Mesothelial cell of epicardium (in vitro differentiated cells): ENCODE measurements around the gene MACROD2. TPM values are rescaled to one million over a fixed set of nuclear protein-coding genes. Genes with fewer than 3 reads are reported as not detected.

ENCODE experiments used
- DNase-seq, 2 experiments: peaks; one replicate each; pipeline ENCODE4 v3.0.0; 2021; ENCODE audit warnings: low spot score in 2 of 2; ENCODE audit not compliant: unreplicated experiment in 2 of 2
- H3K27ac Mint-ChIP-seq: 2 replicates; pipeline ENCODE4 v1.8.0; 2021; ENCODE audit warnings: mixed read lengths
- H3K27me3 Mint-ChIP-seq: 2 replicates; pipeline ENCODE4 v1.8.0; 2021; ENCODE audit warnings: low read depth, mixed read lengths
- H3K36me3 Mint-ChIP-seq: 2 replicates; pipeline ENCODE4 v1.8.0; 2021; ENCODE audit warnings: mixed read lengths
- H3K4me1 Mint-ChIP-seq: 2 replicates; pipeline ENCODE4 v1.8.0; 2021; ENCODE audit warnings: mixed read lengths
- H3K4me3 Mint-ChIP-seq: 2 replicates; pipeline ENCODE4 v1.8.0; 2021; ENCODE audit warnings: mild to moderate bottlenecking, moderate library complexity, mixed read lengths
- H3K9me3 Mint-ChIP-seq: 2 replicates; pipeline ENCODE4 v1.8.0; 2021; ENCODE audit warnings: mixed read lengths
- total RNA-seq: library from RNA; stranded (reverse); gene quantifications from 3 replicates; pipeline ENCODE4 v1.2.1, GENCODE V29; 2021
- TF ChIP-seq, protein P1 (sequence below): fragments of 200-600 bp; sonication (generic); IDR thresholded peaks from one replicate; pipeline ENCODE4 v1.5.0; 2021; ENCODE audit warnings: antibody characterized with exemption; ENCODE audit not compliant: unreplicated experiment

MACROD2 gene
- total RNA-seq, 1 donor from 2014 or later: 10.0 TPM

DNA sequence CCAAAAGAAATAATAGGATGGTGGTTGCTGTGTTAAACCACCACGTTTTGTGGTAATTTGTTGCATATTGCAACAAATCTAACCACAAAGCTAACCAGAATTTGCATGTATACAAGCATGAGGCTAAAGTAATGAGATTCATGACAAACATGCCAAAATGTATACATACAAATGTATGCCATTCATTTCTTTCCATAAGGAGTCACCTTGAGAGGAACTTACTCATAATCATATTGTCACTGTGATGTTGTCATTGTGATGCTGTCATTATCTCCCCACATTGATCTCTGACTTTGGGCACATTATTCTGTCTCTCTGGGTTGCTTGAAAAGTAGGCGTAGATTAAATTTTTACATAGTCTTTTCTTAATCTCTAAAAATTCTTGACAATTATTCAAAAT, 1228.9 kb downstream of the MACROD2 start:
- H3K9me3 Mint-ChIP-seq: peaks cover 3% of the 10 kb centered on the region
- no peak overlapping the region for H3K27ac Mint-ChIP-seq
- H3K27me3 Mint-ChIP-seq: no peaks in the 10 kb centered on the region
- no peak for DNase-seq
- H3K36me3 Mint-ChIP-seq: no peaks in the 10 kb centered on the region
- H3K4me1 Mint-ChIP-seq: peaks cover 42% of the 10 kb centered on the region
- no peak overlapping the region for H3K4me3 Mint-ChIP-seq
- TF ChIP-seq, protein P1, sequence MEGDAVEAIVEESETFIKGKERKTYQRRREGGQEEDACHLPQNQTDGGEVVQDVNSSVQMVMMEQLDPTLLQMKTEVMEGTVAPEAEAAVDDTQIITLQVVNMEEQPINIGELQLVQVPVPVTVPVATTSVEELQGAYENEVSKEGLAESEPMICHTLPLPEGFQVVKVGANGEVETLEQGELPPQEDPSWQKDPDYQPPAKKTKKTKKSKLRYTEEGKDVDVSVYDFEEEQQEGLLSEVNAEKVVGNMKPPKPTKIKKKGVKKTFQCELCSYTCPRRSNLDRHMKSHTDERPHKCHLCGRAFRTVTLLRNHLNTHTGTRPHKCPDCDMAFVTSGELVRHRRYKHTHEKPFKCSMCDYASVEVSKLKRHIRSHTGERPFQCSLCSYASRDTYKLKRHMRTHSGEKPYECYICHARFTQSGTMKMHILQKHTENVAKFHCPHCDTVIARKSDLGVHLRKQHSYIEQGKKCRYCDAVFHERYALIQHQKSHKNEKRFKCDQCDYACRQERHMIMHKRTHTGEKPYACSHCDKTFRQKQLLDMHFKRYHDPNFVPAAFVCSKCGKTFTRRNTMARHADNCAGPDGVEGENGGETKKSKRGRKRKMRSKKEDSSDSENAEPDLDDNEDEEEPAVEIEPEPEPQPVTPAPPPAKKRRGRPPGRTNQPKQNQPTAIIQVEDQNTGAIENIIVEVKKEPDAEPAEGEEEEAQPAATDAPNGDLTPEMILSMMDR: no peak

DNA sequence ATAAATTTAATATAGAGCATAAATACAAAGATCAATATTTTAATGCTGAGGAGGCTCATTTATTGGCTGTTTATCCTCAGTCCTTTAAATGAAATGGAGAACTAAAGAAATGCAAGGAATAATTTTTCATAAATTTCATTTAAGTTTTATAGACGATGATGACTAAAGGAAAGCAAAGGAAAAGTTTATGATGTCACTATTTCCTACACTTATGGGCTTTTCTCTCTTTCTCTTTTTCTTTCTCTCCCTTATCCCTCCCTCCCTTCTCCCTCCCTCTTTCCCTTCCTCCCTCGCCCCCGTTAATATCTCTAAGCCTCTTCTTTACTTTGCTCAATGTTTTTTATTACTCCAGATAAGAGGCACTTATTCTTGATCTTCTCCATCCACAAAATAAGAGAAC, 1231.8 kb downstream of the MACROD2 start:
- H3K4me1 Mint-ChIP-seq: peaks cover 19% of the 10 kb centered on the region
- H3K36me3 Mint-ChIP-seq: peaks cover 7% of the 10 kb centered on the region
- no peaks in the 10 kb centered on the region for H3K27me3 Mint-ChIP-seq

DNA sequence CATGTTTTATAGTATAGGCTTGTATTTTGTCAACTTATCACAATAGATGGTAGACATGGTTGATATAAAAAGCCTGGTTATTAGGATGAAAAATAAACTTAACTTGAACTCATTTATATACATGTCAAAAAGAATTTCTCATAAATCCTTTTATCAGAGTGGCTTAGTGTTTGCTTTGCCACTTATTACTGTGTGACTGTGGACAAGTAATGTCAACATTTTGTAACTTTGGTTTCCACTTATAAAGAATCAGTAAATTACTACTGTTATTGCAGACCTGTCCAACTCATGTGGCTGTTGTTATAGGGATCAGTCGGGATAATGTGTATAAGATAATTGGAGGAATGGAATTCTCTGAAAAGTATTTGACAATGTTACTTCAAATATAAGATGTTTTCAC, 1236.9 kb downstream of the MACROD2 start:
- Mint-ChIP-seq H3K9me3 (peaks cover 17% of the 10 kb centered on the region), H3K4me3 (no peak overlapping the region), H3K4me1 (peaks cover 18% of the 10 kb centered on the region), H3K27ac (no peak overlapping the region), H3K36me3 (peaks cover 7% of the 10 kb centered on the region), H3K27me3 (no peaks in the 10 kb centered on the region)
- no peak for DNase-seq
- TF ChIP-seq, protein P1: no peak

More for the DNA sequence above, 1231.8 kb downstream of the MACROD2 start:
- TF ChIP-seq, protein P1: no peak
- Mint-ChIP-seq H3K9me3 (peaks cover 14% of the 10 kb centered on the region), H3K27ac (no peak overlapping the region), H3K4me3 (no peak overlapping the region)
- no peak for DNase-seq

DNA sequence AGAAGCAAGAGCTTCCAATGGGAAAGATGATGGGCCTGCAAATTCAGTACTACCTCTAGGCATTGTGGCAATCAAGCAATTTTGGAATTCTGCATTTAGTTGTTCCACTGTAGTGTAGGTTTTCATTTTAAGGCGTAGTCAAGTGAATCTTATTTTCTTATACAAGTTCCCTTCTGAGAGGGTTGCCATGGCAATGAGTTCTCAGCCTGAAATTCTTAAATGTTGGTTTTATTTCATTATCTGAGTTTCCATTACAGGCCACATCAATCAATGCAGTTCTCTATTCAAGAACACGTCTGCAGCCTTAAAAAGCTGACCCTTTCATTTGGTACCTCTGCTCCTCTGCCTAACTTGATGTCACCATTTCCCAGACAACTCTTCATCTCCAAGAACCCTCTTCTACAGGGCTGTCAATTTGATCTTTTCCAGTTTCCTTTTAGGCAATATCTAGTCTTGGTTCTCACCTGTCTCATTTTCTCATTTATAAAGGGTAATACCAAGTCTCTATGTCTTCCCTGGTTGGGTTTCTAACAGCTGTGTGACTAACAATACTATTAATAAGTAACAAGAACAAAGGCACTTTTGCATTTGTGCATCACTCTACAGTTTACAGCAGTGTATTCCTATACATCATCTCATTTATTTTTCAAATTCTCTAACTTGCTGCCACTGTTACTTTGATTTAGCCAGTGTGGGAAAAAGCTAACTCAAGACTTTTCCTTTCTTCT, 1240.3 kb downstream of the MACROD2 start:
- Mint-ChIP-seq H3K9me3 (peaks cover 5% of the 10 kb centered on the region), H3K27ac (no peak overlapping the region), H3K36me3 (no peaks in the 10 kb centered on the region), H3K4me1 (peaks cover 27% of the 10 kb centered on the region), H3K27me3 (no peaks in the 10 kb centered on the region), H3K4me3 (no peak overlapping the region)
- TF ChIP-seq, protein P1: no peak
- no peak for DNase-seq

DNA sequence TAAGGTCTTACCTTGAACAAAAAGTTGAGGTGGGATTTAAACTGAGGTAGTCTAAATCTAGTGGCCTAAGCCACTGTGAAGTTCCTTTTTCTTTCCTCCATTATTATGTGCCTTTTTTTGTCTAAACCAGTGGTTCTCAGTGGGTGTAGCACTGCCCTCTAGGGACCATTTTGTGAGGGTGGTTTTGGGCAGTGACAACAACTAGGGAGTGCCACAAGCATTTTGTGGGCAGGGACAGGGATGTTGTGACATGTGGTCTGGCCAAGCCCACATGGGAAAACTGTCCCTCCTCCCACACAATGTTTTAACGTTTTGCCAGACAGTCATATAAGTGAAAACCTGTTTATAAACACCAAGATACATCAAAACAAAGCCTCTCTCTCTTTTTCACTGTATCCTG, 1241.5 kb downstream of the MACROD2 start:
- H3K27me3 Mint-ChIP-seq: no peaks in the 10 kb centered on the region
- H3K4me3 Mint-ChIP-seq: no peak overlapping the region
- peaks cover 27% of the 10 kb centered on the region for H3K4me1 Mint-ChIP-seq
- TF ChIP-seq, protein P1: peak; percentile 21
- H3K36me3 Mint-ChIP-seq: no peaks in the 10 kb centered on the region
- H3K27ac Mint-ChIP-seq: no peak overlapping the region
- no peak for DNase-seq
- peaks cover 5% of the 10 kb centered on the region for H3K9me3 Mint-ChIP-seq
